NCI-H1694 treated with DMSO at 0.1 percent for 48 hours (cell line): ENCODE measurements around the gene CEP68.
"Not testable (repeated sequence)": the region's sequence is repeated elsewhere in the genome, so short reads cannot be mapped to it uniquely, and the experiment has no call there.

Experiments used
- DNase-seq: peaks from one replicate; lab custom pipeline; 2025; lab: John Stamatoyannopoulos, UW

The CEP68 gene

DNA sequence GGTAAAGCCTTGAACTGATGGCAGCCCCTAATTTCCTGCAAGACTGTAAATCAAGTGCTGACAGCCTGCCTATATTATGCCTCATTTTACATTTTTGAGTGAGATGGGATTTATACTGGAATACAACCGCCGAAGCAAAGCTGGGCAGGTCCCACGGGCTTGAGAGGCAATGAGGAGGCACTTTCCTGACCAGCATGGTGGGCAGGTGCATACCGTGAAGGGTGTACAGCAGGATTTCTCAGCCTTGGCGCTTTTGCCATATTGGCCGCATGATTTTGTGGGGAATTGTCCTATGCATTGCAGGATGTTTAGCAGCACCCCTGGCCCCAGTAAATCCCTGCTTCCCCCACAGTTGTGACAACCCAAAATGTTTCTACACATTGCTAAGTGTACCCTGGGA, 22.8 kb downstream of the CEP68 start:
- DNase-seq, result no peak

DNA sequence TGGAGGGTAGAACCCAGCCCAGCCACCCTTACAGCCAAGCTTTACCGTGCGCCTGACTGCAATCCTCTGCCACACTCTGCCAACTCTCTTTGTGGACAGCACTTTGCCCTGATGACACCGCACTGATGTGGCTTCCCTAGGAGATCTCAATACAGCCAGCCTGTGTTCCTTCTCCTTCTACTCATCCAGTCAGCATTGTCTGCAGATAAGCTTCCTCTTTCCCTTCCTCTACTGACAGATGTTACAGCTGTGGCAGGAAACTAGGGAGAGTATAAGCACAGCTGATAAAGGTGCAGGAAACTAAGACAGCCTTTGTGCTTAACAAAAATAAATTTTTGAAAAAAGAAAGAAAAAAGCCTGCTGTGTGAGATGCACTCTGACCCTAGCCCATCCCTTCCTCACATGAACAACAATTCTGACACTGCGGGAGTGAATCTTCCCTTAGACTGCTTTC, 25.0 kb downstream of the CEP68 start:
- no peak for DNase-seq

DNA sequence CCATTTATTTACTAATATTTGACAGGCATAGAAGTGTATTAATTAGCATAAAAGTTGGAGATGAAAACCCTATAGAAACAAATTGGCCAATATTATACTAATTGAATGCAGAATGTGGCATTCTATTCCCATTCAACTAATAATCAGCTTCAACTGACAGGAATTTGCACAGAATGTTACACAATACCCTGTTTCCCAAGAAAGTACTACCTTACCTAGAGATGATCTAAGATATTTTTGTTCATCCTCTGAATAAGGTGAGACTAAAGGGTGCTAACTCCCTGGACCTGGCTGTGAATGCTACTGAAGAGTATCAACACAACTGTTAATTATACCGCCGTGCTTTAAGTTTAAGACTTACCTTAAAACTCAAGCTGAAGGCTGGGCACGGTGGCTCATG, 28.9 kb downstream of the CEP68 start:
- no peak for DNase-seq

DNA sequence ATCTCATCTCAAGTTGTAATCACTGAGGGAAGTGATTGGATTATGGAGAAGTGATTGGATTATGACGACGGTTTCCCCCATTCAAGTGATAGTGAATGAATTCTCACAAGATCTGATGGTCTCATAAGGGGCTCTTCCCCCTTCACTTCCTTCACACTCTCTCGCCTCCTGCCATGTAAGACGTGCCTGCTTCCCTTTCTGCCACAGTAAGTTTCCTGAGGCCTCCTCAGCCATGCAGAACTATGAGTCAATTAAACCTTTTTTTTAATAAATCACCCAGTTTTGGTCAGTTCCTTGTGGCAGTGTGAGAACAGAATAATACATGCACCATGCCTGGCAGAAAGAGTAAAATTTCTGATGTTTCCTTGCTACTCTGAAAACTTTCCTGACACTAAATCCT, 36.6 kb downstream of the CEP68 start:
- no peak for DNase-seq

DNA sequence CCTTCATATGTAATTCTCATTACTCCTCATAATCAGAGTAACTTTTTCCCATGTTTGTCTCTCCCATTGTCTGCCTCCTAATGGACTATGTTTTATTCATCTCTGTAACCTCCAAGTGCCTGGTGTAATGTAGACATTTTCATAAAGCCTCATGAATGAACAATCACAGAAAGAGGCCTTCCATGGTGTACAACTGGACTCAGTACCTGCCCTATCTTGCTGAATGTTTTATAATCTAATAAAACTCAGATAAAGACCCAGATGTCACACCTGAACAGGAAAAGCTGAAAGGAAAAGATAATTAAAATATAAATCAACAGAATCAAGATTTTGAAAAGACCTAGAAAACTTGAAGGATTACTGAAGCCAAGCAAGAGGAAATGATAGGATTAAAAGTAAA, 37.0 kb downstream of the CEP68 start:
- no peak for DNase-seq

DNA sequence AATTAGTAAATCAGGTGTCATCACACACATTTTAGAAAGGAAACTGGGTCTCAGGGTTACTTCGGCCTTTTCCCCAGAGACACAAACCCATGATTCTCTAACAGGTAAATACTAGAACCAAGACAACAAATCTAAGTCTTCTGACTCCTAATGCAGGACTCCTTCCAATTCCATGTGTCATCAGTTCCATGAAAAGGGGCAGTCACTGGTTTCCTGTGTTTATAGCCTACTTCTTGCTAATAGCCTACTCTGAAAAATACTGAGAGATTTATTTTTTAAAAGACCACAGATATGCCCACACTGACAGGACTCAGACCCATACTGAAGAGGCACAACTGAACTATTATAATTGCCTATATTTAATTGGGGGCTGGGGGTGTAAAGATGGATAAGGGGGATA, 40.7 kb downstream of the CEP68 start:
- no peak for DNase-seq

DNA sequence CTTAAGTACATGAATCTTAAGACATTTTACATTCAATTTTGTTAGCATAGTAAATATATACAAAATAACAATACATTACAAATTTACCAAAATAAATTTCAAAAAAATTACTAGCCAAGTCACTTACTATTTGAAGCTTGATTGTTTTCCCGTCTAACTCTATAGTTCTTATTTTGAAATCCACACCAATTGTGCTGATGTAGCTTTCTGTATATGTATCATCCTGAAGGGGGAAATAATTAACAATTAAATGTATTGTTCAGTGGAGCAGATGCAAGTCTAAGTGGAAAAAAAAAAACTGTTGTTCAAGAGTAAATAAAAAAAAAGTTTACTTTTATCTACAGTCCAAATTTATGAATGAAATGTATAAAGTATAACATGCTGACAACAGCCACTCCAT, 41.6 kb downstream of the CEP68 start:
- DNase-seq, result no peak

DNA sequence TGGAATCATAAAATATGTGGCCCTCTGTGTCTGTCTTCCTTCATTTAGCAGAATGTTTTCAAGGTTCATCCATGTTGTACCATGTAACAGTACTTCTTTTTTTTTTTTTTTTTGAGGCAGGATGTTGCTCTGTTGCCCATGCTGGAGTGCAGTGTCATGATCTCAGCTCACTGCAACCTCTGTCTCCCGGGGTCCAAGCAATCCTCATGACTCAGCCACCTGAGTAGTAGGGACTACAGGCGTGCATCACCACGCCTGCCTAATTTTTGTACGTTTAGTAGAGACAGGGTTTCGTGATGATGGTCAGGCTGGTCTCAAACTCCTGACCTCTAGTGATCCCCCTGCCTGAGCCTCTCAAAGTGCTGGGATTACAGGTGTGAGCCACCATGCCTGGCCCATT, 42.5 kb downstream of the CEP68 start:
- no peak for DNase-seq

DNA sequence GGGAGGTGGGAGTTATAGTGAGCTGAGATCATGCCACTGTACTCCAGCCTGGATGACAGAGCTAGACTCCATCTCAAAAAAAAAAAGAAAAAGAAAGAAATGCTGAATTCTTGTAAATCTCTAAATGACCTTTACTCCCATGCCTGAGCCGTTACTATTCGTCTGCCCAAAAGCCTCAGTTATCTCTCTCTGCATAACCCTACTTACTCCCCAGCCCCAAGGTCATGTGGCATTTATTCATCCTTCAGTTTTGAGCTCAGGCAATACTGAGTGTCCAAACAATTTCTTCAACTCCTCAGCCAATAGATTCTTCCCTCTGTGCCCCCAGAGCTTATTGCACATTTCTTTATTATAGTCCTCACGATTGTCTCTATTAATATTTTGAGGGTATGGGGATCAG, 44.9 kb downstream of the CEP68 start:
- DNase-seq, result no peak

DNA sequence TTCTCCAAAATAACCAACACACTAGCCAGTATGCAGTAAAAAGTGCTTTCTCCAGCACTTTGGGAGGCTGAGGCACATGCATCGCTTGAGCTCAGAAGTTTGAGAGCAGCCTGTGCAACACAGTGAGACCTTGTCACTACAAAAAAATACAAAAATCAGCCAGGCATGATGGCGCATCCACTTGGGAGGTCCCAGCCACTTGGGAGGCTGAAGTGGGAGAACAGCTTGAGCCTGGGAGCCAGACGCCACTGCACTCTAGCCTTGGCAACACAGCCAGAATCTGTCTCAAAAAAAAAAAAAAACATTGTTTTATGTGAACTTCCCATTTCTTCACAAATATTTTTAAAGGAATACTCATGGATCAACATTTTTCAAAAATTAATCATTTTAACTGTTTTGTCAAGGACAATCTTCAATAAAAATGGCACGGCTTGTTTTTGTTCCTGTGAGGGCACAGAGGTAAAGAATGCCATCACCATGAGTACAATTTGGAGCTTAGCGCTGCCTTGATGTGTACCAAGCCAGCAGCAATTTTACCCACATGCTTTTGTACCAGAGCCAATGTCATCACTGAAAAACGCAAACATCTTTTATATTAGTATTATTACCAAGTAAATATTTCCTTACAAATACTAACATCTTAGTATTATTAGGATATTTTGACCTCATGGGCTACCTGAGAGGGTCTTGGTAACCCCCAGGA, 46.9 kb downstream of the CEP68 start:
- peak; percentile 31 for DNase-seq

DNA sequence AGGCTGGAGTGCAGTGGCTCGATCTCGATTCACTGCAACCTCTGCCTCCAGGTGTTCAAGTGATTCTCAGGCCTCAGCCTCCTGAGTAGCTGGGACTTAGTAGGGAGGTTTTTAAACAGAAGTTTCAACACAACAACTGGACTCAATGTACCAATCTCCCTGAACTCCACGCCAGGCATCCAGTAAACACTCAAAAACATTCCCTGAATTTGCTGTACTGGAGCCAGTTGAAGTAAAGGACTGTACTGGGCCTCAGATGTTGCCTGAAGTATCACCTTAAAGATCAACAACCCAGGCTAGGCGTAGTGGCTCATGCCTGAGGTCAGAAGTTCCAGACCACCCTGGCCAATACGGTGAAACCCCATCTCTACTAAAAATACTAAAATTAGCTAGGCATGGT, 51.3 kb downstream of the CEP68 start:
- DNase-seq, result no peak

DNA sequence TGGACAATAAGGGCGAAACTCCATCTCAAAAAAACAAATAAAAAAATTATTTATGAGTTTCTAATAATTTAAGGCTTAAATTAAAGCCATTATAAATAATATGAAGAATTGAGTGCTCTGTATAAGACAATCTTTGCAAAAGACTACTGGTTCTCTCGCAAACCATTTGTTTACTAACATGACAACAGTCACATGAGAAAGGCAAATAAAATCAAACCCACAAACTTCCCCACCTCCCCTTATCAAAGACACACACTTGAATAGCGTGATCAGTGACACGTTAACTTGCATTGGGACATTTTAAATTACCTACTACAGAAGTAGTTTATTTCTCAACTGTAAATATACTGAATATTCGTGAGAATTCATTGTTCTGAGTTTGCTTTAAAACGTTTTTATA, 52.6 kb downstream of the CEP68 start:
- no peak for DNase-seq

DNA sequence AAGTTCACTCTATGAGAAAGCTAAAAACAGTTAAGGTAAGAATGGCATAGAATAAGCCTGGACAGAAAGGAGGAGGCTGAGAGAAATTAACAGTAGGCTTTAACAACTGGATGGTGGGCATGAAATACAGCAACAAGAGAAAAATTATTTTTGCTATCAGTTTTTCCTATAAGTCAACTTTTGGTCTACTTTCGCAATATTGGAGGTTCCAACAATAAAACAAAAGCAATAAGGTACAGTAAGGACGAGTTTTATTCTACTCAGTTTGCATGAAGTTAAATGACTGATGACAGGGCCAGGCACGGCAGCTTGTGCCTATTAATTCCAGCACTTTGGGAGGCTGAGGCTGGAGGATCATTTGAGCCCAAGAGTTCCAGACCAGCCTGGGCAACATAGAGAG, 56.4 kb downstream of the CEP68 start:
- no peak for DNase-seq

DNA sequence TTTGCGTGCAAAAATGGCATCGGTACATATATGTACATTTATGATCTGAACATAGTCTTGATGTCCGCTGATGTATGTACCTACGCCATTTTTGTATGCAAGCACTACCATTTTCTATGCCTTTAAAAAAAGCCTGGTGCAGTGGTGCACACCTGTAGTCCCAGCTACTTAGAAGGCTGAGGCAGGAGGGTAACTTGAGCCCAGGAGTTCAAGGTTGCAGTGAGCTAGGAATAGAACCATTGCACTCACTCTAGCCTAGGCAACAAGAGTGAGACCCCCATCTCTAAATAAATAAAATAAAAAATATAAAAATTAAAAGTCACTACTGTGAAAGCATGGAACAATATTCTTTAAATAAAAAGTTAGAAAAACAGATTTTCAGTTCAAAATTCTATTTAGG, 57.0 kb downstream of the CEP68 start:
- no peak for DNase-seq

DNA sequence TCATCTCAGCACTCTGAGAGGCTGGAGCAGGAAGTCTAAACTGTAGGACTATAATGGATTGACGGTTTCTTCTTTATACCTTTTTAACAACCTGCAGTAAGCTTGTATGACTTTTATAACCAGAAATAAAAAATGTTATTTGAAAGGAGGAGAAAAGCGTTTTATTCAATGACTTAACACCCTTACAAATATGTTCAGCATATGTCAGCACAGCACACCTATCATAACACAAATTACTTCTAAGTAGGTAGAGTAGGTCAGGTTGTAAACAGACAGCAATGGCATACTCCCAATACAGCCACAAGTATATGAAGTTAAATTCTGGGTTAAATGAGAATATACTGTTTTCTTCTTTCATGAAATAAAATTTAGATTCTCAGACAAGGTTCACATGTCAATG, 57.6 kb downstream of the CEP68 start:
- no peak for DNase-seq

DNA sequence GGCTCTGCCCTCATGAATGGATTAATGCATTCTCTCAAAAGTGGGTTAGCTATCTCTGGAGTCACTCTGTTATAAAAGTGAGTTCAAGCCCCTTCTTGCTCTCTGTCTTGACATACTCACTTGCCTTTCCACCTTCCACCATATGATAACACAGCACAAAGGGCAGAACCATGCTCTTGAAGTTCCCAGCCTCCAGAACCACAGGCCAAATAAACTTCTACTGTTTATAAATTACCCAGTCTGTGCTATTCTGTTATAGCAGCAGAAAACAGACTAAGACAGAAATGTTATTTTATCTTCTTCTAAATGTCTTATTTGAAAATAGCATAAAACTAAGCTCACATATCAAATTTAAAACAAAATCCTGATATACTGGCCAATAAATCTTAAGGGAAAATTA, 58.7 kb downstream of the CEP68 start:
- DNase-seq, result no peak

DNA sequence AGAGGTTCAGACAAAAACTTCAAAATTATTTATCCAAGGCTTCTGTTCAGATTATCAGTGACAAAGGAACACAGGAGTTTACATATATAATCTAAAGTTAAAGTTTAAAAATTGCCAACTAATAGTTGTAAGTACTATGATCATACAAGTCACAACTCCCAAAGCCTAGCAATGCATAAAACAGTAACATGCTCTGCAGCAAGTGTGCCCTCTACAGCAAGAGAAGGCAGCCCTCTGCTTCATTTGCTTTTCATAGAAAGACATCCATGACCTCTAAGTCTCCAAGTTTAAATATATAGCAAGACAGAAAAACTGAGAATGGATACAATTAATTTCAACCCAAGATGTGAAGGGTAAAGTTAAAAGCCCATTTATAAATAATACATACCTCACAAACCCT, 60.4 kb downstream of the CEP68 start:
- DNase-seq, result no peak

DNA sequence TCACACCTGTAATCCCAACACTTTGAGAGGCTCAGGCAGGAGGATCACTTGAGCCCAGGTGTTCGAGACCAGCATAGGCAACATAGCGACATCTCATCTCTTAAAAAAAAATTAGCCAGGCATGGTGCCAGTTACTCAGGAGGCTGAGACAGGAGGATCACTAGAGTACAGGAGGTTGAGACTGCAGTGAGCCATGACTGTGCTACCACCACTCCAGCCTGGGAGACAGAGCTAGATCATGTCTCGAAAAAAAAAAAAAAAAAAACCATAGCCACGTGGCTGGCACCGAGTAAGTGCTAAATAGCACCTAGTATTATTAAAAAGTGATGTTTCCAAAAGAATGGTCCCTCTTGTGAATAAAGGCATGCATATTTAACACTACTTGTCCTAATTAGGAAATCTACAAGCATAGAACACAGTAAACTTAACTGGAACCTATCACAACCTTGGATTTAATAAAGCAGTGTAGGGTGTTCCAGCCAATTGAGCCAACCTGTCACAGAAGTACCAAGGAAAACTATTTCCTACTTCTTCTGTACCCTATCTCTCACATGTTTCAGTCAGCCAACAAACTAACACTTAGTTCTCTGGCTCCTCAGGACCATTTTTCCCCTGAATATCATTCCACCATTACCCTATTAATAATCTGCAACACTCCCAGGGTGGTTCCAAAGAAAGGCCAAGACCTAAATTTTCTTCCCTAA, 64.9 kb downstream of the CEP68 start:
- DNase-seq, result no peak

DNA sequence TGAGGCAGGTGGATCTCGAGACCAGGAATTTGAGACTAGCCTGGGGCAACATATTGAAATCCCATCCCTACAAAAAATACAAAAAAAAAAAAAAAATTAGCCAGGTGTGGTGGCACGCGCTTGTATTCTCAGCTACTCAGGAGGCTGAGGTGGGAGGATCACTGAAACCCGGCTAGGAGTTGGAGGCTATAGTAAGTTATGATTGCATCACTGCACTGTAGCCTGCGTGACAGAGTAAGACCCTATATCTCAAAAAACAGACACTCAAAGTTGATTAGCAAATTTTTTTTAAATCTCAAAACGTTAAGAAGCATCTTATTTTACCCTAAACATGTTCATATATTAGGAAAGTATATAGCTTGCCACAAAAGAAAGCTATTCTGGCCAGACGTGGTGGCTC, 66.1 kb downstream of the CEP68 start:
- DNase-seq, result no peak

DNA sequence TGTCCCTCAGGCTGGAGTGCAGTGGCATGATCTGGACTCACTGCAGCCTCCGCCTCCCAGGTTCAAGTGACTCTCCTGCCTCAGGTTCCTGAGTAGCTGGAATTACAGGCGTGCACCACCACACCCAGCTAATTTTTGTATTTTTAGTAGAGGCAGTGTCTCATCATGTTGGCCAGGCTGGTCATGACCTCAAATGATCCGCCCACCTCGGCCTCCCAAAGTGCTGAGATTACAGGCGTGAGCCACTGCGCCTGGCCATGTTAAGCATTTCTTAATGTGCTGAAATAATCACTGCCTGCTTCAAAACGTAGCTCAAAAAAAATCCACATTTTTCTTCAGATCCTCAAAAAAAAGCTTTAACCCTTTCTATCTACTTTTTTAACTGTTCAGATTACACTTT, 69.2 kb downstream of the CEP68 start:
- DNase-seq, result not testable (repeated sequence)

DNA sequence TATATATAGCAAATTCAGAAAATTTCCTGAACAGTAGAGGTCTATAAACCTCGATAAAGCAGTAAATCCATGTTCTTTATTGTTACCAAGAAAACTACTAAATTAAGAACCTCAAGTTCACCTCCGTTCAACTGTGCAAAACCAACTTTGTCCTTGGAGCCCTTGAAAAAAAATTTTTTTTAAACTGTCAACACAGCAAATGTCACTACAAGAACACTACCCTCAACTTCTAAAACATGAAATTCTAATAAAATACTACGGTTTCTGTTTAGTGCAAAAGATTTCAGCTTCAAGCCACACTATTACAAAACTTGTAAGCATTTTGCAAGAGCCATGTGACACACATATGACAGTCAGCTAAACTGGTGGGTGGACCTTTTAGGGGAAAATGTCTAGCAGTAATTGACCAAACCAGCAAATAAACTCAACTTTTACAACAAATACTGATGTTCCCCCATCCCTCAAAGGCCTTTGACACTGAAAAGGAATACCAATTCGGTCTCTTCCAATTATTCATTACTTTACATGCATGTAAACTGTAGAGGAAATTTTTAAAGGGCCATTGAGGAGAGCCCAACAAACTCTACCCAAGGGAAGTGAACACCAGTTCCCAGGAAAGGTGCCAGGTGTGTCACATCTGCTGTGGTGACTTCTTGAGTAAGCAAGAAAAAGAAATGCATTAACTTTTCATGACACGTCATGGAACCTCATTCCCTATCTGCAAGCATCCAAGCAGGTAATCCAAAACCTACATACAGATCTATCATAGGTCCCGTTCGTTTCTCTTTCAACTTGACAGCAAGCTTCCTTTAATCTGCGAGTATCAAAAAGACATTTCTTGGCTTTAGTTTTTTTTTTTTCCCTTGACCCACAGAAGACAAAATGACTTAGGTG, 72.3 kb downstream of the CEP68 start:
- DNase-seq, result no peak

DNA sequence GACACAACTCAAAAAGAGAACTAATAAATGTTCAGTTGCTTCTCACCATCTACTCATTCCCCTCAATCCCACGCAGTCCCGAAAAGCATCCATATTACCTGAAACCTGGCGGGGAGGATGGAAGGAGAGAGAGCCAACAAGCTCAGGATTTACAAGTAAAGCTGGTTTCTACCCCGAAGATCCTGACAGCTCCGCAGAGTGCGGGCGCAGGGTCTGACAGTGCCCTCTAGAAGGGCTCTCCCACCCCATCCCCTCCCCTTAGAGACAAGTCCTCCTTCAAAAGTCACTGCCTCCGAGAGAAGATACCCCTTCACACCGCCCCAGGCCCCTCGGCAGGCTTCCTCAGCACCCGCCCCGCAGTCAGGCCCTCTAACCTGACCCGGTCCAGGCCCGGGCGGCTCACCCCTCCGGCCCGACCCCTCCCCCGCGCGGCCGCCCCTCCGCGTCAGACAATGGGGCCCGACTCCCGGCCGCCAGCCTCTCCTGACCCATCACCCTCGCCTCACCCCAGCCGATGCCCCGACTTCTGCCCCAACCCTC, 73.1 kb downstream of the CEP68 start:
- DNase-seq, result no peak
